ENCODE measurements around the gene HSPA5.
"Not testable (repeated sequence)": the region's sequence is repeated elsewhere in the genome, so short reads cannot be mapped to it uniquely, and the experiment has no call there.

The HSPA5 gene

DNA sequence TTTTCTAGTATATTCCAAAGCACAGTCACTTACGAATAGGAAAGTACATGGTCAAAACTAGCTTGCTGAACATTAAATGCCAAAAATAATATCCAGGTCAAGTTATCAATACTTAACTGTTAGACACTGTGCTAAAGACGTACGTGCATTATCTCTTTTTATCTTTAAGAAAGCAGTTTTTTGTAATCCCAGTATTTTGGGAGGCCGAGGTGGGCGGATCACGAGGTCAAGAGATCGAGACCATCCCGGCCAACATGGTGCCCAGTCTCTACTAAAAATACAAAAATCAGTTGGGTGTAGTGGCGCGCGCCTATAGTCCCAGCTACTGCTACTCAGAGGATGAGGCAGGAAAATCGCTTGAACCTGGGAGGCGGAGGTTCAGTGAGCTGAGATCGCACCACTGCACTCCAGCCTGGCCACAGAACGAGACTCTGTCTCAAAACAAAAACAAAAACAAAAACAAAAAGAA, 2.7 kb upstream of the HSPA5 start:
- H3K4me1 ChIP-seq (ENCODE audit: control insufficient read depth in 2 of 2, insufficient read depth in 2 of 2, low read length in 2 of 2), result peaks cover 9 to 13% of the 10 kb centered on the region in 2 donors
- no peaks in the 10 kb centered on the region for H3K9me3 ChIP-seq (ENCODE audit: control insufficient read depth in 2 of 2, low read length in 2 of 2)
- no peaks in the 10 kb centered on the region for H3K27me3 ChIP-seq (ENCODE audit: control insufficient read depth in 2 of 2, insufficient read depth in 2 of 2, low read length in 2 of 2)
- no peak overlapping the region for H3K27ac ChIP-seq (ENCODE audit: low read depth in 2 of 2, low read length in 2 of 2)
- no peak overlapping the region for H3K9ac ChIP-seq (ENCODE audit: low read depth in 1 of 2, low read length in 2 of 2)
- H3K4me3 ChIP-seq (ENCODE audit: low read length in 2 of 2), result no peak overlapping the region
- H3K36me3 ChIP-seq (ENCODE audit: control insufficient read depth in 2 of 2, insufficient read depth in 2 of 2, low read length in 2 of 2), result peaks cover 6 to 7% of the 10 kb centered on the region in 2 donors

DNA sequence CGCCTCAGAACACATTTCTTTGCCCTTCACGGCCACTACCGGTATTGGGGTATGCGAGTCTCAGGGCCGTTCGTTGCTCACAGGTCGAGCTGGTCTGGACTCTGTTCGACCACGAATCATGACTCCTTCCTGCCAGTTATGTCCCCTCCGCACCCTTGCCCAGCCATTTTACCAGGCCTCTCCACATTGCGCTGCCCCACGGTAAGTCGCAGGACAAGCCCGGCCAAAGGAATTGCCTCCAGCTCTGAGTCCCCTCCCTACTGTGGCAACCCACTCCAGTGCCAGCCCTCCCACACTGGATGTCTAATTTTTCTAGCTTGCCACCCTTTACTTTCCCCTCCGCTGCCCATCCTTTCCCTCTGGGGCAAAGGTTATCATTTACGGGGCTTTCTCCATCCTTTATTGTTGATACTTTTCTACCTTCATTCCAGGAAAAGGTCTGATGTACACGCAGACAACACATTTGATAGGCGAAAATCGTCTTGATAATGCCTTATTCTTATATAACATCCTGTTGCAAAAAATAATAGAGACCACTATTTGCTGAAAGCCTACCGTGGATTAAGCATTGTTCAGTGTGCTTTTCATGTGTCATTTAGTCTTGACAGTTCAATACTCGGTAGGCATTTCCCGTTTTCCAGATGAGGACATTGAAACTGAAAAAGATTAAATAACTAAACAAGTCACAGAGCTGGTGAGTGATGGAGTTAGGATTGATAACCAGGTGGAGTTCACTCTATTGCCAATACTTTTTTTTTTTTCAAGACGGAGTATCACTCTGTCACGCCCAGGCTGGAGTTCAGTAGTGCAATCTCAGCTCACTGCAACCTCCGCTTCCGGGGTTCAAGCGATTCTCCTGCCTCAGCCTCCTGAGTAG, 958 bp upstream of the HSPA5 start:
- peak overlapping the region; percentile 93 to 95 for H3K9ac ChIP-seq (ENCODE audit: low read depth in 1 of 2, low read length in 2 of 2)
- H3K27ac ChIP-seq (ENCODE audit: low read depth in 2 of 2, low read length in 2 of 2), result peak overlapping the region; percentile 86 to 94
- no peaks in the 10 kb centered on the region for H3K27me3 ChIP-seq (ENCODE audit: control insufficient read depth in 2 of 2, insufficient read depth in 2 of 2, low read length in 2 of 2)
- H3K4me1 ChIP-seq (ENCODE audit: control insufficient read depth in 2 of 2, insufficient read depth in 2 of 2, low read length in 2 of 2), result peaks cover 21 to 26% of the 10 kb centered on the region in 2 donors
- peak overlapping the region; percentile 88 to 91 for H3K4me3 ChIP-seq (ENCODE audit: low read length in 2 of 2)
- H3K36me3 ChIP-seq (ENCODE audit: control insufficient read depth in 2 of 2, insufficient read depth in 2 of 2, low read length in 2 of 2), result peaks cover 18 to 24% of the 10 kb centered on the region in 2 donors
- H3K9me3 ChIP-seq (ENCODE audit: control insufficient read depth in 2 of 2, low read length in 2 of 2), result no peaks in the 10 kb centered on the region

DNA sequence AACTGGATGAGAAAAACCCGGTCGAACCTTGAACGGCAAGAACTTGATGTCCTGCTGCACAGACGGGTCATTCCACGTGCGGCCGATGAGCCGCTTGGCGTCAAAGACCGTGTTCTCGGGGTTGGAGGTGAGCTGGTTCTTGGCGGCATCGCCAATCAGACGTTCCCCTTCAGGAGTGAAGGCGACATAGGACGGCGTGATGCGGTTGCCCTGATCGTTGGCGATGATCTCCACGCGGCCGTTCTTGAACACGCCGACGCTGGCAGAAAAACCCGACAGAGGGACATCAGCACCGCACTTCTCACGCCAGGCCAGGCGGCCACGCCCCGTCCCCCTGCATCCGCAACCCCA, 519 bp downstream of the HSPA5 start:
- peak overlapping the region; percentile 96 to 99 for H3K9ac ChIP-seq (ENCODE audit: low read depth in 1 of 2, low read length in 2 of 2)
- H3K36me3 ChIP-seq (ENCODE audit: control insufficient read depth in 2 of 2, insufficient read depth in 2 of 2, low read length in 2 of 2), result peaks cover 32 to 38% of the 10 kb centered on the region in 2 donors
- peak overlapping the region; percentile 94 to 96 for H3K27ac ChIP-seq (ENCODE audit: low read depth in 2 of 2, low read length in 2 of 2)
- peaks cover 21 to 27% of the 10 kb centered on the region in 2 donors for H3K4me1 ChIP-seq (ENCODE audit: control insufficient read depth in 2 of 2, insufficient read depth in 2 of 2, low read length in 2 of 2)
- H3K9me3 ChIP-seq (ENCODE audit: control insufficient read depth in 2 of 2, low read length in 2 of 2), result no peaks in the 10 kb centered on the region
- H3K4me3 ChIP-seq (ENCODE audit: low read length in 2 of 2), result peak overlapping the region; percentile 94 to 98
- H3K27me3 ChIP-seq (ENCODE audit: control insufficient read depth in 2 of 2, insufficient read depth in 2 of 2, low read length in 2 of 2), result no peaks in the 10 kb centered on the region

DNA sequence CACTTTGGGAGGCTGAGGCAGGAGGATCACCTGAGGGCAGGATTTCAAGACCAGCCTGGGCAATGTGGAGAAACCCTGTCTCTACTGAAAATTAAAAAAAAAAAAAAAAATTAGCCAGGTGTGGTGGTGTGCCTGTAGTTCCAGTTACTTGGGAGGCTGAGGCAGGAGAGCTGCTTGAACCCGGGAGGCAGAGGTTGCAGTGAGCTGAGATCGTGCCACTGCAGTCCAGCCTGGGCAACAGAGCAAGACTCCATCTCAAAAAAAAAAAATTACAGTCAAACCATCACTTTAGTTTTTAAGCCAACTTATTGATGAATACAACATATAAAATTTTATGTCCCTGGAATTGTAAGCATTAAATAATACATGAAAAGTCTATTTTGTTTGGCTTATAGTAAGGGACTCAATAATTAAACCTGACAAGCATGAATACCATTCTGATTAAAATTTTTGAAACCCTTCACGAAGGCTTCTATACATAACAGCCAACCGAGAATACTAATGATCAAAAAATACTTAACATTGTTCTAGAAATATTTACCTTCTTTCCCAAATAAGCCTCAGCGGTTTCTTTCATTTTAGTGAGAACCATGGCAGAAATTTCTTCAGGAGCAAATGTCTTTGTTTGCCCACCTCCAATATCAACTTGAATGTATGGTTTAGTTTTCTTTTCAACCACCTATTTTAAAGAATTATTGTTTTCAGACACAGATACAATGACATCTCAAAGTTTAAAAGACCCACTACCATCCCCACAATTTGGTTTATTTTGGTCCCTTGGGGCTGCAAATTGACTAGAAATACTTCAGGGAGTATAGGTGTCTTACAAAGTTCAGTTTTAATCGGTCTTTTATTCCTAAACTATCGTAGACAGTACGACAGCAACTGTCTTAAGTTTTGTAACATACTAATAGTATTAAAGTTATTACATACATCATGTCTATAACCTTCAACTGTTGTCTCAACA, 1.2 kb downstream of the HSPA5 start:
- Histone ChIP-seq H3K4me1 (ENCODE audit: control insufficient read depth in 2 of 2, insufficient read depth in 2 of 2, low read length in 2 of 2) (peaks cover 21 to 28% of the 10 kb centered on the region in 2 donors), H3K27me3 (ENCODE audit: control insufficient read depth in 2 of 2, insufficient read depth in 2 of 2, low read length in 2 of 2) (no peaks in the 10 kb centered on the region), H3K36me3 (ENCODE audit: control insufficient read depth in 2 of 2, insufficient read depth in 2 of 2, low read length in 2 of 2) (peaks cover 37 to 43% of the 10 kb centered on the region in 2 donors), H3K4me3 (ENCODE audit: low read length in 2 of 2) (peak overlapping the region; percentile 94 to 98), H3K27ac (ENCODE audit: low read depth in 2 of 2, low read length in 2 of 2) (peak overlapping the region; percentile 94 to 96), H3K9me3 (ENCODE audit: control insufficient read depth in 2 of 2, low read length in 2 of 2) (no peaks in the 10 kb centered on the region), H3K9ac (ENCODE audit: low read depth in 1 of 2, low read length in 2 of 2) (peak overlapping the region; percentile 96 to 99)

DNA sequence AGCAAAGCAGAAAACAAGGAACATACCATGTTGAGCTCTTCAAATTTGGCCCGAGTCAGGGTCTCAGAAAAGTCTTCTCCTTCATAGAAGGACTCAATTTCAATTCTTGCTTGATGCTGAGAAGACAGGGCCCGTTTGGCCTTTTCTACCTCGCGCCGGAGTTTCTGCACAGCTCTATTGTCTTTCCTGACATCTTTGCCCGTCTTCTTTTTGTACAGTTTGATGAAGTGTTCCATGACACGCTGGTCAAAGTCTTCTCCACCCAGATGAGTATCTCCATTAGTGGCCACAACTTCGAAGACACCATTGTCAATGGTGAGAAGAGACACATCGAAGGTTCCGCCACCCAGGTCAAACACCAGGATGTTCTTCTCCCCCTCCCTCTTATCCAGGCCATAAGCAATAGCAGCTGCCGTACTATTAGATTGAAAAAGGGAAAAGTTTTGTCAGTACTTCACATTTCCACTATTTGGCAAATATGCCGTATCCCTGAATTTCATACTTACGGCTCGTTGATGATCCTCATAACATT, 2.2 kb downstream of the HSPA5 start:
- Histone ChIP-seq H3K9me3 (ENCODE audit: control insufficient read depth in 2 of 2, low read length in 2 of 2) (no peaks in the 10 kb centered on the region), H3K27ac (ENCODE audit: low read depth in 2 of 2, low read length in 2 of 2) (no peak overlapping the region), H3K4me3 (ENCODE audit: low read length in 2 of 2) (peak overlapping the region; percentile 49 to 94), H3K4me1 (ENCODE audit: control insufficient read depth in 2 of 2, insufficient read depth in 2 of 2, low read length in 2 of 2) (peaks cover 21 to 29% of the 10 kb centered on the region in 2 donors), H3K9ac (ENCODE audit: low read depth in 1 of 2, low read length in 2 of 2) (no peak overlapping the region), H3K36me3 (ENCODE audit: control insufficient read depth in 2 of 2, insufficient read depth in 2 of 2, low read length in 2 of 2) (peaks cover 40 to 47% of the 10 kb centered on the region in 2 donors), H3K27me3 (ENCODE audit: control insufficient read depth in 2 of 2, insufficient read depth in 2 of 2, low read length in 2 of 2) (no peaks in the 10 kb centered on the region)

DNA sequence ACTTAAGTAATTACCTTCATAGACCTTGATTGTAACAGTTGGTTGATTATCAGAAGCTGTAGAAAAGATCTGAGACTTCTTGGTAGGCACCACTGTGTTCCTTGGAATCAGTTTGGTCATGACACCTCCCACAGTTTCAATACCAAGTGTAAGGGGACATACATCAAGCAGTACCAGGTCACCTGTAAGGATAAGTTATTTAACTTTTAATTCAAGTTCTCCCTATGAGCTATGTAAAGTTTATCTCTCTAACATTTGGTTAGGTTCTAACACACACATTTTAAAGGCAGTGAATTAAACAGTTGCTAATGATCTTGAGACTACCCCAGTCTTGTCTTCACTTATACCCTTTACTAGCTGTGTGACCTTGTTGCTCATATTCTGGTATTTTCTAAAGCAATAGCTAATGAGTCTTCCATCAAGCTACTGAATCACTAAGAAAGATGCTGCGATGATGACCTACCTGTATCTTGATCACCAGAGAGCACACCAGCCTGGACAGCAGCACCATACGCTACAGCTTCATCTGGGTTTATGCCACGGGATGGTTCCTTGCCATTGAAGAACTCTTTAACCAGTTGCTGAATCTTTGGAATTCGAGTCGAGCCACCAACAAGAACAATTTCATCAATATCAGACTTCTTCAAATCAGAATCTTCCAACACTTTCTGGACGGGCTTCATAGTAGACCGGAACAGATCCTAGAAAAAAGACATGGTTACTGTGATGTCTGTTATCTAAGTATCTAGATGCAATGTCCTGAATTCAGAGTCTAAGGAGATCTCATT, 2.8 kb downstream of the HSPA5 start:
- H3K27ac ChIP-seq (ENCODE audit: low read depth in 2 of 2, low read length in 2 of 2), result no peak overlapping the region
- no peaks in the 10 kb centered on the region for H3K27me3 ChIP-seq (ENCODE audit: control insufficient read depth in 2 of 2, insufficient read depth in 2 of 2, low read length in 2 of 2)
- peaks cover 43 to 52% of the 10 kb centered on the region in 2 donors for H3K36me3 ChIP-seq (ENCODE audit: control insufficient read depth in 2 of 2, insufficient read depth in 2 of 2, low read length in 2 of 2)
- H3K9ac ChIP-seq (ENCODE audit: low read depth in 1 of 2, low read length in 2 of 2), result no peak overlapping the region
- H3K9me3 ChIP-seq (ENCODE audit: control insufficient read depth in 2 of 2, low read length in 2 of 2), result no peaks in the 10 kb centered on the region
- H3K4me3 ChIP-seq (ENCODE audit: low read length in 2 of 2), result peak overlapping the region; percentile 20 to 94
- H3K4me1 ChIP-seq (ENCODE audit: control insufficient read depth in 2 of 2, insufficient read depth in 2 of 2, low read length in 2 of 2), result peaks cover 21 to 29% of the 10 kb centered on the region in 2 donors

DNA sequence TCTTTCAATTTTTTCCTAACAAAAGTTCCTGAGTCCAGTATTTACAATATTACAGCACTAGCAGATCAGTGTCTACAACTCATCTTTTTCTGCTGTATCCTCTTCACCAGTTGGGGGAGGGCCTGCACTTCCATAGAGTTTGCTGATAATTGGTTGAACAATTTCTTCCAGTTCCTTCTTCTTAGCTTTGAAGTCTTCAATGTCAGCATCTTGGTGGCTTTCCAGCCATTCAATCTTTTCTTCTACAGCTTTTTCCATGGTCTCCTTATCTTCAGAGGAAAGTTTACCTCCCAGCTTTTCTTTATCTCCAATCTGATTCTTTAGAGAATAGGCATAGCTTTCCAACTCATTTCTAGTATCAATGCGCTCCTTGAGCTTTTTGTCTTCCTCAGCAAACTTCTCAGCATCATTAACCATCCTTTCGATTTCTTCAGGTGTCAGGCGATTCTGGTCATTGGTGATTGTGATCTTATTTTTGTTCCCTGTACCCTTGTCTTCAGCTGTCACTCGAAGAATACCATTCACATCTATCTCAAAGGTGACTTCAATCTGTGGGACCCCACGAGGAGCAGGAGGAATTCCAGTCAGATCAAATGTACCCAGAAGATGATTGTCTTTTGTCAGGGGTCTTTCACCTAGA, 4.5 kb downstream of the HSPA5 start:
- not testable (repeated sequence) for H3K27ac ChIP-seq (ENCODE audit: low read depth in 2 of 2, low read length in 2 of 2); H3K9ac ChIP-seq (ENCODE audit: low read depth in 1 of 2, low read length in 2 of 2); H3K9me3 ChIP-seq (ENCODE audit: control insufficient read depth in 2 of 2, low read length in 2 of 2); H3K27me3 ChIP-seq (ENCODE audit: control insufficient read depth in 2 of 2, insufficient read depth in 2 of 2, low read length in 2 of 2)
- H3K4me3 ChIP-seq (ENCODE audit: low read length in 2 of 2), result peak overlapping the region in 1 of 2 donors; percentile 28
- H3K4me1 ChIP-seq (ENCODE audit: control insufficient read depth in 2 of 2, insufficient read depth in 2 of 2, low read length in 2 of 2), result peaks cover 21 to 23% of the 10 kb centered on the region in 2 donors
- H3K36me3 ChIP-seq (ENCODE audit: control insufficient read depth in 2 of 2, insufficient read depth in 2 of 2, low read length in 2 of 2), result peaks cover 43 to 52% of the 10 kb centered on the region in 2 donors

DNA sequence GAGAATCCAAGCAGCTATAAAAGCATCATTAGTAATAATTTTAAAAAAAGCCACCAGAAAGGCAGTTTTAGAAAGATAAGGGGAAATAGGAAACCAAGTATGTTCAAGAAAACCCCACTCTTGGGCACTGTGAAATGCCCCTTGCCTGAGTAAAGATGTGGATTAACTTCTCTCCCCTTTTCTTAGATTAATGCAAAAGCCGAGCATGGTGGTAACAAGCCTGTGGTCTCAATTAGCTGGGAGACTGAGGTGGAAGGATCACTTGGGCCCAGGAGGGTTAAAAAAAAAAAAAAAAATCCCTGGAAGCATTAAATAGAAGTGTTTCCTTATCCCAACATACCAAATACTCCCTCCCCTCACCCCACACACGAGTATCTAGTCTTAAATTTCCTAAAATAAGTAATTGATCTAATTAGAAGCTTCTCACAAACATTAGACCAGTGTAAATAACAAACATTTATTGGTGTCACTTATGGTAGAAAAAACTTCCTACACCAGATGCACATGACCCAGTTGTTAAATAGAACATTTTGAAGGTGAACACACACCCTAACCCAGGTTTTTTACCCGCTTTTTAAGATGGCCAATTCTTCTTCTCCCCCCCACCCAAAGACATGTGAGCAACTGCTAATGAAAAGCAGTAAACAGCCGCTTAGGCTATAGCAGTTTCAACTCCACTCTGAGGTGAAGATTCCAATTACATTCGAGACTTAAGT, 5.2 kb downstream of the HSPA5 start:
- H3K9ac ChIP-seq (ENCODE audit: low read depth in 1 of 2, low read length in 2 of 2), result no peak overlapping the region
- peak overlapping the region in 1 of 2 donors; percentile 28 for H3K4me3 ChIP-seq (ENCODE audit: low read length in 2 of 2)
- no peak overlapping the region for H3K27ac ChIP-seq (ENCODE audit: low read depth in 2 of 2, low read length in 2 of 2)
- no peaks in the 10 kb centered on the region for H3K27me3 ChIP-seq (ENCODE audit: control insufficient read depth in 2 of 2, insufficient read depth in 2 of 2, low read length in 2 of 2)
- no peaks in the 10 kb centered on the region for H3K9me3 ChIP-seq (ENCODE audit: control insufficient read depth in 2 of 2, low read length in 2 of 2)
- peaks cover 43 to 54% of the 10 kb centered on the region in 2 donors for H3K36me3 ChIP-seq (ENCODE audit: control insufficient read depth in 2 of 2, insufficient read depth in 2 of 2, low read length in 2 of 2)
- H3K4me1 ChIP-seq (ENCODE audit: control insufficient read depth in 2 of 2, insufficient read depth in 2 of 2, low read length in 2 of 2), result peaks cover 21 to 23% of the 10 kb centered on the region in 2 donors

Data from mucosa of rectum (tissue), 2 donors.